CD4-positive, alpha-beta T cell treated with Interleukin-10 for 1 hour (primary cell): ENCODE measurements around the gene S100A11.
"Not testable (repeated sequence)": the region's sequence is repeated elsewhere in the genome, so short reads cannot be mapped to it uniquely, and the experiment has no call there.

Experiments used
- DNase-seq: peaks from one replicate; pipeline ENCODE4 v3.0.0-alpha.2; 2020

The S100A11 gene

DNA sequence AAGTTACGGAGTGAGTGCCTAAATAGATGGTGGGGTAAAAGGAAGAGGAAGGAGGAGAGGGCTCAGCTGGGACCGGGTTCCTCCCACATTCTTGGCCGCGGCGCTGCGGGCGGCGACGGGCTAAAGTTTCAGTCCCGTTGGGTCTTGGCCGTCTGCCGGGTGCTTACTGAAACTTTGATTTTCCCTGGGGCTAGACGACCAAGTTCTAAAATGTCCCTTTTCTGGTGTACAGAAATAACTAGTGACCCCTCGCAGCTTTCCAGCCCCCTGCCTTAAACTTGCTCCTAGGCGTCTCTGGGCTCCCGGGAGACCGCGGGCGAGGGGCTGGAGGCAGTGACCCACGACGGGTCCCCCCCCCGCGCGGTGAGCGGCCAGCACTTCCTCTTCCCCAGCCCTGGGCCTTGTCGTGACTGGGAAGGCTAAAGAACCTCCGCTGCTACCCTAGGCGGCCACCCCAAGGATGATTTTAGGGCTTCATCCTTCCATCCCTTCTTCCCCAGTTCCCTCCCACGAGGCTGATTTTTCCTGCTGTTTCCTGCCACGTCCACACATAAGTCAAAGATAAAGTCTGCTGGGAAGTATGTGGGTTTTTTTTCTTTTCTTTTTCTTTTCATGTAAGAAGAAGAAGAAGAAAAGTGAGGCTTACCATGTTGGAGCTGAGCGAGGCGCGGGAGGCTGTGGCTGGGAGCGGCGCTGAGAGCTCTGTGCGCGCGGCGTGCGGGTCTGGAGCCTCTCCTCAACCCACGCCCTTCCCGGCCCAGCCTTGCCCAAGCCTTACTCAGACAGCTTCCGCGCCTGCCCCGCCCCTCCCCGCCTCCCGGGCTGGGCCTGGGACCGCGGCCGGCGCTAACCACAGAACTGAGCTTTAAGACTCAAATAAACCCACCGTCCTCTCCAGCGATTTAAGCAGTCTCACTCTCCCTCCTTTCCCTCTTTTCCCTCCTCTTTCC is at the start of gene S100A11:
S100A11 (minus strand) TSS at position 738 of the 950 bp plus-strand sequence; CDS start at position 649, 89 bp downstream.
- DNase-seq = peak; percentile 75

DNA sequence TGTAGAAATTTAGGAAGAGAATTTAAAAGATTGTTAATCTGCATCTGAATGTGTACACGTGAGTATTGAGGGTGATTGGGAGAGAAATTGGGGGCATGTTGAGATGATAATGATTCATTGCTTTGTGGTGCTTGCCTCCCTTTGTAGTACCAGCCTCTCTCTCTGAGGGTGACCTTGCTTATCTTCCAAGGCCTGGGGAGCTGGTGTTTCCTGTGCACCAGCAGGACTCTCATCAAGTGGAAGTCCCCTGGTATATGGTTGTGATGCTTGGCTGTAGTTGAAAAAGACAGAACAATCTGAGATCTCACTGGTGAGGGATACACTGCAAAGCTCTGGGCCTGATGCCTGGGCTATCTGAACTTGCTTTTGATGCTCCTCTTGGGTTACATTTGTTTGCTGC is 48.0 kb upstream of the S100A11 start:
- DNase-seq = no peak

DNA sequence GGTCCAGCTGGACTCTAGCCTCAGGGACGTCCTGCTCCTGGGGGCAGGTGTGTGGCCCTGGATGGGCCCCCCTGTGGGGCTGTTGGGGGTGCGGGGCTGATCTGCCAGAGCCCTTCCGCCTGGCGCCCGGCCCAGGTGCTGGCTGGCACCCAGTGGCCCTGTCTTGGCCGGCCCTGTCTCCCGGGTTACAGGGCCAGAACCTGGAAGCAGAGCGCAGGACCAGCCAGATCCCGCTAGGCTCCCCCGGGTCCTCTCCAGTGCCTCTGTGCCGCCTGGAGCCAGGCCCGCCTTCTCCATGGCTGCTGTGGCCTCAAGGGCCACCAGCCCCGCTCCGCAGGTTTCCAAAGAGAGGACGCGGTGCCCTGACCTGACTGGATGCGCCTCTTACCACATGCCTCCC is 44.2 kb upstream of the S100A11 start:
- not testable (repeated sequence) for DNase-seq

DNA sequence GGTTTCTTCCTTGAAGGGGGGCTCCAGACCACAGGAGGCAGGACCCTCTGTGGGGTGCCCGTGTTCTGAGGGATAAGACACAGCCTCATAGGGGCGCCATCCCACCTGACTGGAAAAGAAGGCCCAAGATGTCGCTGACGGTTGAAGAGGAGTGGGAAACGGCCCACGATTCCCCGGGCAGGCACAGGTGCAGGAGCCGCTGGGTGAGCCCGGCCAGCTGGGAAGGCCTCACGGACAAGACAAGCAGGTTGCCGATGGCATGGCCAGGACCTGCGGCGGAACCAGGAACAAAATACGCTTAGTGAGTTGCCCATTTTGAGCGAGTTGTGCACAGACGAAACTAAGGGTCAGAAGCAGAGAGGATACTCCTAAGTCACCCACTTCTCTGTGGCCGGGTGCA is 43.7 kb upstream of the S100A11 start:
- not testable (repeated sequence) for DNase-seq

GRCh38 chr1:152078831-152079441 is 42.1 kb upstream of the S100A11 start:
- no peak for DNase-seq

- DNase-seq = no peak
Observed at GRCh38 chr1:152072311-152072710, 35.5 kb upstream of the S100A11 start.

GRCh38 chr1:152071123-152071522 is 34.3 kb upstream of the S100A11 start:
- no peak for DNase-seq

DNA sequence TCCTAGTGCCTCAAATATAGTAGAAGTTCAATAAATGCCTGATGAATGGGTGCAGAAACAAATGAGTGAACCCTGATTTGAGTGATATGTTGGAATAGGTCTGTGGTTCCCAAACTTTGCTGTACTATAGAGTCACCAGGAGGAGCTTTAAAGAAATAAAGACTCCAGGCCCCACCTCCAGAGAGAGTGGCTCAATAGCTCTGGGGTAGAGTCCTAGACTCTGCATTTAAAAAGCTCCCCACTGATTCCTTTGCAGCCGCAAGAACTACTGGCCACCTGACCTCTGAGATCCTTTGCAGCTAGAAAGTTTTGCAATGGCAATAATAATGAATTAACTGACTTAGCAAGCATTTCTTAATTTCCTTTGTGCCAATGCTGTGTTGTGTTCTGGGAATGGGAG is 31.1 kb upstream of the S100A11 start:
- DNase-seq = no peak

DNA sequence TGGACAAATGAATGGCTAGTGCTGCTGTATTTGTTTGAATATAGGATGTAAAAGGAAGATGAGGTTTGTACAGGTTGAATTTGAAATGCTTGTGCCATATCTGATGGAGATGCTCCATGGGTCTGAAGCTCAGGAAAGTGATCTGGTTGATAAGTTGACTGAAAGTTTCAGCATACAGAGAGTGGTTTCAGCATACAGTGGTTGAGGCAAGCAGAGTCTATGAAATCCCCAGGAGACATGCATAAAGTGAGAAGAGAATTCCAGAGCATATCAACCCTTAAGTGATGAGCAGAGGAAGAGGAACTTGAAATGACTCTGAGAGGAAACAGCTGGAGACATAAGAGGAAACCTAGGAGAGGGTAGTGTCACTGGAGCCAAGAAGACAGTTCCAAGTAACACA is 30.3 kb upstream of the S100A11 start:
- DNase-seq = no peak

- no peak for DNase-seq
Observed at GRCh38 chr1:152061952-152062351, 25.1 kb upstream of the S100A11 start.

- DNase-seq = no peak
Observed at GRCh38 chr1:152053375-152053774, 16.6 kb upstream of the S100A11 start.

GRCh38 chr1:152052606-152053005 is 15.8 kb upstream of the S100A11 start:
- DNase-seq = peak; percentile 84

- DNase-seq = no peak
Observed at GRCh38 chr1:152050886-152051675, 14.3 kb upstream of the S100A11 start.

DNA sequence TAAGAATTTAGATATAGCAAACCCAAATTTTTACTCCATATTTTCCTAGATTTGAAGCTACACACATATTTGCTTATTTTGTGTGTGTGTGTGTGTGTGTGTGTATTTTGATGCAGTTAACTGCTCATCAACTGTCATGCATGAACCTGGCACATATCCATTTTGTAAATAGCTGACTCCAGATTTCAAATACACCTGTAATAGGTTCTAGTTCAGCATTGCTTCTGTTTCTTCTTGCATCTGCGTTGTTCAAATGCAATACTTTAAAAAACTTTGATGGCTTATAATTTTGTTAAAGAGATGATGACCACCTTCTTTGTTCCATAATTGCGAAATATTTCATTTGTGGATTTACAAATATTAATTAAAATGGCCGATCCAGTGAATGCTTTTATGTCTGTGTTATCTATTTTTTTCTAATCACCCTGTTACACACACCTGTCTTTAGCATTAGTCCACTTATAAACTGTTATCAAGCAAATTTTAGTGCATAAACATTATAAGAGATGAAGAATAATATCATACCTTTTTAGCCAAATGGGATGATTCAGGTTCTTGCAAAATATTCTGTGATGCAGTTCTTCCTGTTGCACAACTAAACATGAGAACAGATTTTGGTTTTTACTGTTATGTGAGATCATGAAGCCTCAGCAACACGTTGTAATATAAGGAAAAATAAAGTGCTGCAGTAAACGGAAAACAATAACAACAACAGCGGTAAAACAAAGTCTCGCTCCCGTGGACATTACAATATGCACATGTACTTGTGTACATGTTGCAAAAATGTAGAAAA is 12.7 kb upstream of the S100A11 start:
- DNase-seq = no peak

GRCh38 chr1:152048416-152049009 is 11.7 kb upstream of the S100A11 start:
- peak; percentile 70 for DNase-seq

- peak; percentile 90 for DNase-seq
Observed at GRCh38 chr1:152047730-152048415, 11.1 kb upstream of the S100A11 start.

- no peak for DNase-seq
Observed at GRCh38 chr1:152047413-152047729, 10.6 kb upstream of the S100A11 start.

GRCh38 chr1:152044386-152044785 is 7.6 kb upstream of the S100A11 start:
- no peak for DNase-seq

- no peak for DNase-seq
Observed at GRCh38 chr1:152043870-152044269, 7.1 kb upstream of the S100A11 start.

GRCh38 chr1:152042030-152042429 is 5.2 kb upstream of the S100A11 start:
- DNase-seq = no peak

DNA sequence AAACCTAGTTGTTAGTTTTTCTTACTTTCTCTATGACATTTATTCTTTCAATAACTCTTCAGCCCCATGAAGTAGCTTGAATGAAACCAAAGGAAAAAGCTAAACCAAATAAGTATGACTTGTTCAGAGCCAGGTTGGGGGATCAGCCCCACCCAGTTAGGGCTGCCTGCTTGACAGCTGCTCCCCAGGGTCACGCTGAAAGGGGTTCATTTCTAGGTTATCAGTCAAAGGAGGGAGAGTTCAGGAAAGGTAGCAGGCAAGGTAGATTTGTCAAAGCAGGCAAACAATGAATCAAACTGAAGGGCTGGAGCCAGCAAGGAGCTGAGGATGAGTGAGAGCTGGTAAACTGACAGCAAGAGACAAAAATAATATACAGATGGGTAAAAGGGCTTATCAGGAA is 3.1 kb upstream of the S100A11 start:
- no peak for DNase-seq

DNA sequence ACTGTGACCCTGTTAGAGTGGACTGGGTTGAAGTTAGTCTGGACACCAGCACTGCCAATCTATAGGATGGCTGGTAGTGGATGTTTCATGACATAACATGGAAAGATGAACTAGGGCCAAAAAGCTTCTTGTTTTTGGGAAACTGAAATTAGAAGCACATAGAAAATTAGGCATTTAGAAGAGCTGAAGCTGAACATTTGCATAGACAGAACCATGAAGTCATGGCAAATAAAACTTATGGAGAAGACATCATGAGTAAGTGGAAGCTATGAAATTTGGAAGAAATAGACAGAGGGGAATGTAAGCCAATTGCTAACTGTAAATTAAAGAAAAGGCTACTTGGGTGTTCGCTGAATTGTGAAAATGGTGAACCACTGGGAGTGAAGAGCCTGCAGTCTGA is 2.7 kb upstream of the S100A11 start:
- no peak for DNase-seq
